Measurements from ENCODE around the gene SPEF1. TPM values are rescaled to one million over a fixed set of nuclear protein-coding genes. Genes with fewer than 3 reads are reported as not detected.

SPEF1 gene
- total and polyA plus RNA-seq, 2 of the 13 experiments (the other 11 are each of a cell fraction or from before 2014, with no cell fraction given): 0.11 to 0.27 TPM

DNA sequence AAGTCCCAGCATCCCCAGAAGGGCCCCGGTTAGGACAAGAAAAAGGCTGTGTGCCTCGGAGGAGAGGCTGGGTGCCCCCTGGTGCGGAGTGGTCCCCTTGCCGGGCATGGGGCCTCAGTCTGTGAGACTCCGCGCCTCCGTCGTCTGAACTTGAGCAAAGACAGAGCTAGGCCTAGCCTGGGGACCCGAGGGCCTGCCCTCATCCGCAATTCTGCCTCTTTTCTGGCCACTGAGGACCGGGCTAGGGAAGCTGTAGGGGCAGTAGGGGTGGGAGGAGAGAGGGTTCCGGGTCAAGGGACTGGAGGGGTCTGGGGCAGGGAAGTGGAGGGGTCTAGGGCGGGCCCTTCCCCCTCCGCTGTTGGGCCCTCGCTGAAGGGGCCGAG lies 49.3 kb downstream of the SPEF1 start:
- Histone ChIP-seq H3K27ac (ENCODE audit: extremely low read length, insufficient read depth, low read length) (no peak overlapping the region), H2AFZ (ENCODE audit: low read length) (no peak overlapping the region), H3K4me1 (ENCODE audit: insufficient read depth, low read length) (0 out of 2 replicates have a peak, but pooled peaks cover 5% of the 10 kb centered on the region), H3K36me3 (replicated peaks in 1 of 2; ENCODE audit: control insufficient read depth in 1 of 2, insufficient read depth in 2 of 2, low read length in 2 of 2) (no peaks in the 10 kb centered on the region), H3K4me3 (replicated peaks in 1 of 3; ENCODE audit: insufficient read depth in 1 of 3, low read depth in 2 of 3, low read length in 3 of 3) (no peak overlapping the region; a peak in 1 of 6 replicates), H3K4me2 (ENCODE audit: low read depth, low read length) (no peak overlapping the region), H4K20me1 (ENCODE audit: insufficient read depth, low read length) (no peaks in the 10 kb centered on the region; the same call in 1 of the 2 replicates), H3K27me3 (ENCODE audit: control insufficient read depth in 1 of 2, insufficient read depth in 2 of 2, low read length in 2 of 2) (peaks cover 22 to 66% of the 10 kb centered on the region in 2 experiments; a peak in 4 of 5 replicates), H3K9ac (ENCODE audit: insufficient read depth, low read depth, low read length) (no peak overlapping the region), H3K79me2 (ENCODE audit: insufficient read depth, low read length) (no peaks in the 10 kb centered on the region), H3K9me3 (ENCODE audit: low read length) (no peaks in the 10 kb centered on the region)
- no peak for DNase-seq (ENCODE audit: low spot score)
- no peak for FAIRE-seq
- intact Hi-C loops (cut with micrococcal nuclease; ENCODE audit: unreplicated experiment): no loop called here
- CTCF ChIA-PET (ENCODE audit: low intra/inter-chr PET ratio, low total read pairs): no interaction called here
- POLR2A ChIA-PET: no interaction called here
- no peak for ATAC-seq
- TF ChIP-seq ATF6 (CRISPR knock-in tag; conservative IDR thresholded peaks at IDR 0.05) (no peak), PCBP1 (IDR thresholded peaks at IDR 0.05; ENCODE audit: borderline replicate concordance, low read depth, low read length) (0 out of 2 replicates have a peak, but pooled peaks have one; percentile 24), KAT2B (IDR thresholded peaks at IDR 0.05; ENCODE audit: borderline replicate concordance, low read depth, low read length) (no peak), ATF7-NPFF (CRISPR knock-in tag; IDR thresholded peaks at IDR 0.05; ENCODE audit: low read depth) (no peak), ZNF329 (CRISPR knock-in tag; IDR thresholded peaks at IDR 0.05; ENCODE audit: low read depth) (no peak), ZNF850 (CRISPR knock-in tag; conservative IDR thresholded peaks at IDR 0.05) (no peak)
- no TSS peak for BruUV-seq (replicated peaks)
- in situ Hi-C loops (cut with HindIII; ENCODE audit: extremely low pct_ligation_motif_present, low pct_unique_long_range_greater_than_20kb): no loop called here
- 62% methylated on average over 16 of the region's 16 CpGs for WGBS (ENCODE audit: low lambda C conversion rate)
